ENCODE measurements around the gene ZNF786. TPM values are rescaled to one million over a fixed set of nuclear protein-coding genes. Genes with fewer than 3 reads are reported as not detected.
"Not testable (repeated sequence)": the region's sequence is repeated elsewhere in the genome, so short reads cannot be mapped to it uniquely, and the experiment has no call there.

ZNF786 gene
- total and polyA plus RNA-seq, 3 experiments from 2014 or later: 8.5 to 17.3 (median 9.2) TPM

GRCh38 chr7:149063476-149063875 is 27.0 kb downstream of the ZNF786 start:
- Mint-ChIP-seq H3K36me3 (peaks cover 0 to 10% (median 3%) of the 10 kb centered on the region in 3 donors), H3K4me1 (peaks cover 3 to 16% (median 7%) of the 10 kb centered on the region in 3 donors), H3K4me3 (peak overlapping the region in 3 of 7 donors; percentile 19 to 39 (median 35)), H3K27me3 (no peaks in the 10 kb centered on the region), H3K27ac (peak overlapping the region in 2 of 8 donors; percentile 62 to 81), H3K9me3 (no peaks in the 10 kb centered on the region)
- DNase-seq: no peak
- ChIA-PET POLR2A (no interaction called here), CTCF (interaction anchor here (7.5 kb wide), 1 partner anchor 59 kb away, joined by 120 read pairs; no protein-coding TSS in a partner anchor)
- peaks cover 4% of the 10 kb centered on the region for H3K36me3 ChIP-seq (ENCODE audit: insufficient read depth, low read length)
- no peak overlapping the region for H3K27ac ChIP-seq (ENCODE audit: low read depth, low read length)
- no peak overlapping the region for H3K4me3 ChIP-seq (ENCODE audit: low read length)
- no peaks in the 10 kb centered on the region for H3K9me3 ChIP-seq (ENCODE audit: low read length)
- no peaks in the 10 kb centered on the region for H3K4me1 ChIP-seq (ENCODE audit: insufficient read depth, low read length)
- no peaks in the 10 kb centered on the region for H3K27me3 ChIP-seq (ENCODE audit: insufficient read depth, low read length, poor library complexity, severe bottlenecking)

DNA sequence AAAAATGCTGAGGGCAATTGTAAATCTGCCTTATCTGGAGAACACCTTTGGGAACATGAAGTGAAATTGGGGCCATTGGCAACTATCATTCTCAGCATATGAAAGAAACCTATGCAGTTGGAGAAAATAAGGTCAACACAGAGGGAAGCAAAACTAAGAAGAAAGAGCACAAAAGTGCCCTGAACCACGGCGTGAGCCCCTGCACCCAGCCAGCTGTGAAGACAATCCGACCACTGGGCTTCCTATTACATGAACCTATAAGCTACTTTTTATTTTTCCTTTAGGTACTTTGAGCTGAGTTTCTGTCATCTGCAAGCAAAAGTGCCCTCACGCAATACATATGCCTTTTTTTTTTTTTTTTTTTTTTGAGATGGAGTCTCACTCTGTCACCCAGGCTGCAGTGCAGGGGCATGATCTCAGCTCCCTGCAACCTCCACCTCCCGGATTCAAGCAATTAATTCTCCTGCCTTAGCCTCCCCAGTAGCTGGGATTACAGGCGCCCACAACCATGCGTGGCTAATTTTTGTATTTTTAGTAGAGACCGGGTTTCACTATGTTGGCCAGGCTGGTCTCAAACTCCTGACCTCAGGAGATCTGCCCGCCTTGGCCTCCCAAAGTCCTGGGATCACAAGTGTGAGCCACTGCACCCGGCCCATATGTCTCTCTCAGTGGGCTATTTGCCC is 28.2 kb downstream of the ZNF786 start:
- H3K27ac ChIP-seq (ENCODE audit: low read depth, low read length); H3K27me3 ChIP-seq (ENCODE audit: insufficient read depth, low read length, poor library complexity, severe bottlenecking); H3K27me3 Mint-ChIP-seq; H3K36me3 ChIP-seq (ENCODE audit: insufficient read depth, low read length); H3K9me3 ChIP-seq (ENCODE audit: low read length); DNase-seq; H3K4me3 Mint-ChIP-seq; H3K9me3 Mint-ChIP-seq; H3K4me3 ChIP-seq (ENCODE audit: low read length); POLR2A ChIA-PET; H3K4me1 ChIP-seq (ENCODE audit: insufficient read depth, low read length); H3K36me3 Mint-ChIP-seq: not testable (repeated sequence)
- CTCF ChIA-PET: interaction anchor here (0.8 to 2.4 kb wide), 2 partner anchors 10 to 56 kb away, joined by 4 to 9 read pairs; no protein-coding TSS in a partner anchor
- H3K27ac Mint-ChIP-seq: peak overlapping the region in 1 of 8 donors; percentile 36
- H3K4me1 Mint-ChIP-seq: peaks cover 3 to 16% (median 7%) of the 10 kb centered on the region in 3 donors

- Mint-ChIP-seq H3K9me3 (no peaks in the 10 kb centered on the region), H3K36me3 (peaks cover 0 to 1% (median 0%) of the 10 kb centered on the region in 3 donors), H3K4me1 (peaks cover 1 to 12% (median 5%) of the 10 kb centered on the region in 3 donors), H3K27ac (peak overlapping the region in 1 of 8 donors; percentile 46), H3K27me3 (no peaks in the 10 kb centered on the region), H3K4me3 (no peak overlapping the region)
- Histone ChIP-seq H3K4me1 (ENCODE audit: insufficient read depth, low read length) (no peaks in the 10 kb centered on the region), H3K9me3 (ENCODE audit: low read length) (no peaks in the 10 kb centered on the region), H3K4me3 (ENCODE audit: low read length) (no peak overlapping the region), H3K27me3 (ENCODE audit: insufficient read depth, low read length, poor library complexity, severe bottlenecking) (no peaks in the 10 kb centered on the region), H3K36me3 (ENCODE audit: insufficient read depth, low read length) (no peaks in the 10 kb centered on the region), H3K27ac (ENCODE audit: low read depth, low read length) (no peak overlapping the region)
- ChIA-PET CTCF (interaction anchor here (1.0 kb wide), 1 partner anchor 55 kb away, joined by 3 read pairs; no protein-coding TSS in a partner anchor), POLR2A (interaction anchor here (0.7 kb wide), 1 partner anchor 73 kb away, joined by 9 read pairs; no protein-coding TSS in a partner anchor)
- DNase-seq: no peak
Observed at GRCh38 chr7:149060156-149060555, 30.4 kb downstream of the ZNF786 start.

- H3K4me1 Mint-ChIP-seq: no peaks in the 10 kb centered on the region
- CTCF ChIA-PET: no interaction called here
- Histone ChIP-seq H3K4me3 (ENCODE audit: low read length) (no peak overlapping the region), H3K36me3 (ENCODE audit: insufficient read depth, low read length) (no peaks in the 10 kb centered on the region), H3K4me1 (ENCODE audit: insufficient read depth, low read length) (no peaks in the 10 kb centered on the region), H3K9me3 (ENCODE audit: low read length) (no peaks in the 10 kb centered on the region), H3K27ac (ENCODE audit: low read depth, low read length) (no peak overlapping the region), H3K27me3 (ENCODE audit: insufficient read depth, low read length, poor library complexity, severe bottlenecking) (no peaks in the 10 kb centered on the region)
- H3K27me3 Mint-ChIP-seq: peaks cover 0 to 8% of the 10 kb centered on the region in 2 donors
- DNase-seq: no peak
- no peaks in the 10 kb centered on the region for H3K36me3 Mint-ChIP-seq
- H3K9me3 Mint-ChIP-seq: no peaks in the 10 kb centered on the region
- POLR2A ChIA-PET: no interaction called here
- no peak overlapping the region for H3K4me3 Mint-ChIP-seq
- no peak overlapping the region for H3K27ac Mint-ChIP-seq
Observed at GRCh38 chr7:149053885-149054284, 36.6 kb downstream of the ZNF786 start.

GRCh38 chr7:149053384-149053783 is 37.1 kb downstream of the ZNF786 start:
- DNase-seq: no peak
- Histone ChIP-seq H3K27ac (ENCODE audit: low read depth, low read length) (no peak overlapping the region), H3K36me3 (ENCODE audit: insufficient read depth, low read length) (no peaks in the 10 kb centered on the region), H3K9me3 (ENCODE audit: low read length) (no peaks in the 10 kb centered on the region), H3K4me3 (ENCODE audit: low read length) (no peak overlapping the region), H3K27me3 (ENCODE audit: insufficient read depth, low read length, poor library complexity, severe bottlenecking) (no peaks in the 10 kb centered on the region), H3K4me1 (ENCODE audit: insufficient read depth, low read length) (no peaks in the 10 kb centered on the region)
- CTCF ChIA-PET: no interaction called here
- POLR2A ChIA-PET: no interaction called here
- Mint-ChIP-seq H3K36me3 (no peaks in the 10 kb centered on the region), H3K4me3 (no peak overlapping the region), H3K9me3 (no peaks in the 10 kb centered on the region), H3K4me1 (no peaks in the 10 kb centered on the region), H3K27me3 (peaks cover 2 to 10% of the 10 kb centered on the region in 2 donors), H3K27ac (no peak overlapping the region)

GRCh38 chr7:149050941-149051340 is 39.6 kb downstream of the ZNF786 start:
- Histone ChIP-seq H3K27me3 (ENCODE audit: insufficient read depth, low read length, poor library complexity, severe bottlenecking) (no peaks in the 10 kb centered on the region), H3K27ac (ENCODE audit: low read depth, low read length) (no peak overlapping the region), H3K4me1 (ENCODE audit: insufficient read depth, low read length) (no peaks in the 10 kb centered on the region), H3K4me3 (ENCODE audit: low read length) (no peak overlapping the region), H3K36me3 (ENCODE audit: insufficient read depth, low read length) (no peaks in the 10 kb centered on the region), H3K9me3 (ENCODE audit: low read length) (no peaks in the 10 kb centered on the region)
- no peak overlapping the region for H3K4me3 Mint-ChIP-seq
- peaks cover 5 to 13% of the 10 kb centered on the region in 2 donors for H3K27me3 Mint-ChIP-seq
- H3K36me3 Mint-ChIP-seq: no peaks in the 10 kb centered on the region
- H3K27ac Mint-ChIP-seq: peak overlapping the region in 1 of 8 donors; percentile 73
- no peaks in the 10 kb centered on the region for H3K4me1 Mint-ChIP-seq
- POLR2A ChIA-PET: no interaction called here
- DNase-seq: no peak
- no peaks in the 10 kb centered on the region for H3K9me3 Mint-ChIP-seq
- CTCF ChIA-PET: interaction anchor here (1.9 kb wide), 1 partner anchor 15 kb away, joined by 6 read pairs; no protein-coding TSS in a partner anchor

GRCh38 chr7:149048805-149049204 is 41.7 kb downstream of the ZNF786 start:
- Histone ChIP-seq H3K27me3 (ENCODE audit: insufficient read depth, low read length, poor library complexity, severe bottlenecking) (no peaks in the 10 kb centered on the region), H3K4me3 (ENCODE audit: low read length) (no peak overlapping the region), H3K36me3 (ENCODE audit: insufficient read depth, low read length) (no peaks in the 10 kb centered on the region), H3K9me3 (ENCODE audit: low read length) (no peaks in the 10 kb centered on the region), H3K4me1 (ENCODE audit: insufficient read depth, low read length) (no peaks in the 10 kb centered on the region), H3K27ac (ENCODE audit: low read depth, low read length) (no peak overlapping the region)
- no peak for DNase-seq
- ChIA-PET POLR2A (no interaction called here), CTCF (interaction anchor here (1.2 kb wide), 1 partner anchor 43 kb away, joined by 4 read pairs; no protein-coding TSS in a partner anchor)
- no peaks in the 10 kb centered on the region for H3K4me1 Mint-ChIP-seq
- no peak overlapping the region for H3K27ac Mint-ChIP-seq
- H3K9me3 Mint-ChIP-seq: no peaks in the 10 kb centered on the region
- H3K36me3 Mint-ChIP-seq: no peaks in the 10 kb centered on the region
- no peak overlapping the region for H3K4me3 Mint-ChIP-seq
- peaks cover 7 to 16% of the 10 kb centered on the region in 2 donors for H3K27me3 Mint-ChIP-seq

- ChIA-PET POLR2A (no interaction called here), CTCF (no interaction called here)
- Mint-ChIP-seq H3K27me3 (peaks cover 7 to 16% of the 10 kb centered on the region in 2 donors), H3K27ac (peak overlapping the region in 1 of 8 donors; percentile 26), H3K4me1 (no peaks in the 10 kb centered on the region), H3K4me3 (no peak overlapping the region), H3K36me3 (no peaks in the 10 kb centered on the region), H3K9me3 (no peaks in the 10 kb centered on the region)
- Histone ChIP-seq H3K4me3 (ENCODE audit: low read length) (no peak overlapping the region), H3K27ac (ENCODE audit: low read depth, low read length) (no peak overlapping the region), H3K4me1 (ENCODE audit: insufficient read depth, low read length) (no peaks in the 10 kb centered on the region), H3K9me3 (ENCODE audit: low read length) (no peaks in the 10 kb centered on the region), H3K27me3 (ENCODE audit: insufficient read depth, low read length, poor library complexity, severe bottlenecking) (no peaks in the 10 kb centered on the region), H3K36me3 (ENCODE audit: insufficient read depth, low read length) (no peaks in the 10 kb centered on the region)
- DNase-seq: no peak
Observed at GRCh38 chr7:149046416-149046815, 44.1 kb downstream of the ZNF786 start.

Data from CD8-positive, alpha-beta memory T cell (primary cell).